HG03575 (cell line): ENCODE results near the gene TSPAN9.

ENCODE experiments used
- ATAC-seq: cut with Tn5 transposase; IDR thresholded peaks from one replicate; pipeline ENCODE4 v1.9.1; 2021; ENCODE audit not compliant: unreplicated experiment, insufficient number of reproducible peaks, low FRiP score; ENCODE audit errors: extremely low read depth

The TSPAN9 gene

GRCh38 chr12:3249081-3249800 lies 172.1 kb downstream of the TSPAN9 start:
- ATAC-seq: no peak

- no peak for ATAC-seq
These were observed 172.9 kb downstream of the TSPAN9 start for GRCh38 chr12:3250034-3250433.

DNA sequence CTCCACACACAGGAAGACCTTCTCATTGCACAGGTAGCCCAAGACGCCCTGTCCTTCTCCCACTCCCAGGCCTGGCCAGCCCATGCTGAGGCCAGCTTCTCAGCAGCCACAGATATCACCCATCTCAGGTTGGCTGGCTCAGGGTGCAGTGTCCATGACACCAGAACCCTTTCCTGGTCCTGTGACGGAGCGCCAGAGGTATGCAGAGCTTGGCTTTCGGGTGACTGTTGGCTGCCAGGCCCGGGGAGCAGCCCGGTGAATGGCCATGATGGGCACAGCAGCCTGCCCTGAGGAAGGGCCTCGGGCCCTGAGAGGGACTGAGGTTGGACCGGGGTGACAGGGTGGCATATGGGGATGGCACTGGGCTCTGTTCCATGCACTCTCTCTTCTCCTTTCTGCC lies 173.4 kb downstream of the TSPAN9 start:
- ATAC-seq: no peak

- no peak for ATAC-seq
These were observed 173.9 kb downstream of the TSPAN9 start for GRCh38 chr12:3251067-3251466.

DNA sequence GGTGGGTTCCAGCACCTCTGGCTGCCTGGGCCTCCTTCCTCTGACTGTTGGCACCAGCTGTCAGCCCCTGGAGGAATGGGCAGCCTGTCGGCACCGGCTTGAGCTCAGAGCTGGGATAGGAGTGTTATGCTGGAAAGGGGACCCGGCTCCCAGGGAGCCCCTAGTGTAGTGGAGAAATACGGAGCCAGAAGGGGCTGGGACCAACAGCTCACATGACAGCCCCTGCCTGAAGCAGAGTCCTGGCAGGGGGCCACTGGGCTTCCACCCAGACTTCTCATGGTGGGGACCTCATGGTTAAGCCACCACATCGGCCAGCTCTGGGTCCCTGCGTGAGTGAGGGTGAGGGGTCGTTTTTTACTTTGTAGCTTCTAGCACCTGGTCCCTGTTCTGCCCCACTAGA lies 174.5 kb downstream of the TSPAN9 start:
- ATAC-seq: no peak

DNA sequence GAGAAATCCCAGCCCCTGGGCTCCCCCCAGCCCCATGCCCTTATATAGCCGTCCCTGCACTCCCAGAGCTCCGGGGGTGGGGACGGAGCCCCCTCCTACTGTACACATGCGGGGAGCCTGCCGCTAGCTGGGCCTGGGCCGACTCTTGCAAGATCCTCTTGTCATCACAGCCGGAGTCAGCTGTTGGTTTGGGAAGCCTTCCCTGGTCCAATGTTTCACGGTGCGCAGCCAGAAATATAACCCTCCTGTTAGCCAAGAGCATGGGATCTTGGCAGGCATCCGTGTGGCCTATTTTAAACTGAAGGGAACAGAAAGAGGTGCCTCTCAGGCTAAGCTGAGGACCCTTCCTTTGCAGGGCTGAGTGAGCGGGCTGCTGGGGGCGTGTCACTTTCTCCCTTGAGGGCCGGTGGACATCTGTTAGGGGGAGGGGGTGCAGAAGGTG lies 175.3 kb downstream of the TSPAN9 start:
- no peak for ATAC-seq

- ATAC-seq: no peak
These were observed 176.6 kb downstream of the TSPAN9 start for GRCh38 chr12:3253682-3254275.

DNA sequence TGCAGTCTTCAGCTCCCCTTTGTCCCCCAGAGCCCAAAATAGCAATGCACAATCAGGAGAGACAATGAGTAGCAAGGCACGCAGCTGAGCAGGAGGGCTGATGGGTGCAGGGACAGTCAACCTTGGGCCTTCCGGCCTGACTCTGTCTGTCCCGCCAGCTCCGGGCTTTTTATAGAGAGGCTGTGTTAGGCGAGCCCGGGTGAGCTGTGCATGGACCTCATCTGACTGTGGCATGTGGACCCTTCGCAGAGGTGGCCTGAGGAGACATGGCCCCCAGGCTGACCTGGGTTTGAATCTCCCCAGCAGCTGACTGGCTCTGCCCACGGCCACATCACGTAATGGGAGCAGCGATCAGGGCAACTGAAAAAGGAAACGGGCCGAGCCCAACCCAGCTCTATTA lies 177.9 kb downstream of the TSPAN9 start:
- no peak for ATAC-seq

DNA sequence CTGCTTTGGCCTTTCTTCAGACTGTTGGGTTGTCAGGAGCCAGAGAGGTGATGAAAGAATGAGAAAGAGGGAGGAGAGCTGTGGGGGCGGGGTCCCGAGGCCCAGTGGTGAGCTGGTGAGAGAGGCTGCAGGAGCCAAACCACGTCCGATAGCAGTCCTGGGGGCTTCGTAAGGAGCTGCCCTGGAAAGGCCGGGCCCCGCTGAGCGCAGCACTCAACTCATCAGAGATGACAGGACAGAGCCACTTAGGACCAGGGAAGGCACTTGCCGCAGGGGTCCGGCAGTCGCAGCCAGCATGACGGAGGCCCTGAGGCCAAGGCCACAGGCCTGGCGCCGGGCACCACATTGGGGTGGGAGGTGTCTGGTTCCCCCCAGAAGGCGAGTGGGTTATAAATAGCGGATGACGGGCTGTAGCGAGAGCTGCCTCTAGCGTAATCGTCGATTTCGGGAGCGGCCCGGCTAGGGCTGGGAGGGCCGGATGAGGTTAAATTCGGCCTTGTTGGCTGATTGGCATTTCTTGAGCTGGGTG lies 179.0 kb downstream of the TSPAN9 start:
- ATAC-seq: no peak

DNA sequence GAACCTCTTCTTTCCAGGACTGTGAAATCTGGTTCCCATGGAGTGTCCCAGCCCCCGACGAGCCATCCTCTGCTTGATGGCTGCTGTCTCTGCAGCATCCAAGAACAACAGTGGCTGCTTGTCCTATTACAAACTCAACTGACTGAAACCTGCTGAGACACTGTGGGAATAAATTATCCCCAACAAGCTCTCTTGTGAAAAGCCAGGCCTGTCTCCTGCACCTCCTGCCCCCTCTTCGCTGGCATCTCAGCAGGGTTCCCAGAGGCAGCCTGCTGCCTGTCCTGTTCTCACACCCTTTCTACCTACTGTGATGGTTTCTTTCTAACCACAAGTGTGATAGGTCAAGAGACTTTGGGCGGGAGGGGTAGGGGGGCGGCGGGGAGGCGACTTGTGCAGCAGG lies 180.2 kb downstream of the TSPAN9 start:
- no peak for ATAC-seq

GRCh38 chr12:3259973-3260372 lies 182.8 kb downstream of the TSPAN9 start:
- no peak for ATAC-seq

DNA sequence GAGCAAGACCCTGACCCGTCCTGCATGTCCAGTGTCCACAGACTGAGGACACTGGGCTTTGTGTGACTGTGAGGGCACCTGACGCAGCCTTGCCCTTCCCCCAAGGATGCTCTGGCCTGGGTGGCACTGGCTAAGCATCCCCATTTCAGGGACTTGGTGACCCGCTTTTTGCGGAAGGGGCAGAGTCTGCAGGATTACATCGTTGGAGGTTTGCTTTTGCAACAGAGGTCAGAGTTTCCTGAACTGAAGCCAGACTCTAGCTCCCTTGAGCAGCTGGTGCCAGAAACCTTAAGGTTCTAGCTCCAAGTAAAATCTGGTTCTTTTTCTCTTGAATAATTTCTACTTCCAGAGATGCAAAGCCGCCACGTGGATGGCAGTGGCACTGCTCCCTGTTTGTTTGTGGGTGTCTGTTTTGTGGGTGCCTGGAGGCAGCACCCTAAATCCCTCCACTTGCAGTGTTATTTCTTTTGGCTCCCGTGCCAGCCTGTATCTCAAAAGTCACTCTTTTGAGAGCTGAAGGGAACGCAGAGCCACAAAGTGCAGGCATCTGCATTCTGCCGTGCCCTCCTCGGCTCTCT lies 184.7 kb downstream of the TSPAN9 start:
- no peak for ATAC-seq

- ATAC-seq: no peak
These were observed 185.3 kb downstream of the TSPAN9 start for GRCh38 chr12:3262470-3262869.

- ATAC-seq: no peak
These were observed 186.1 kb downstream of the TSPAN9 start for GRCh38 chr12:3263282-3263681.

GRCh38 chr12:3263939-3264922 lies 187.1 kb downstream of the TSPAN9 start:
- ATAC-seq: no peak

- no peak for ATAC-seq
These were observed 188.2 kb downstream of the TSPAN9 start for GRCh38 chr12:3265406-3265805.

- no peak for ATAC-seq
These were observed 189.5 kb downstream of the TSPAN9 start for GRCh38 chr12:3266638-3267037.

DNA sequence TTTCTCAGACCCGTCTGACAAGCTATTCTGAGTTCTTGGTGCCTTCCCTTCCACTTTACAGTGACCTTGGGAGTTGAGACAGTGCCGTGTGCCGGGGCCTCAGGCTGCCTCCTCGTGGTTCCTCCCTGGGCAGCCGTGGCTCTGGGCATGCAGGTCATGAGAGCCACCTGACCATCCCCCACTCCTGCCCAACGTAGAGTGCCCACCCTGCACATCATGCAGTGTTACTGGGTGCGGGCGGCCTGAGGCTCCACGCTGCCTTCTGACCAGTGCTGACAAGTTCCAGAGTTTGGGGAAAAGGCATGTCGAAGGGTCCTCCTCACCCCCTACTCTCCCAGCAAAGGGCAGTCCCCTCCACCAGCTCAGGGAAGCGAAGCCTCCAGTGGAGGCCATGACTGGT lies 190.5 kb downstream of the TSPAN9 start:
- no peak for ATAC-seq

DNA sequence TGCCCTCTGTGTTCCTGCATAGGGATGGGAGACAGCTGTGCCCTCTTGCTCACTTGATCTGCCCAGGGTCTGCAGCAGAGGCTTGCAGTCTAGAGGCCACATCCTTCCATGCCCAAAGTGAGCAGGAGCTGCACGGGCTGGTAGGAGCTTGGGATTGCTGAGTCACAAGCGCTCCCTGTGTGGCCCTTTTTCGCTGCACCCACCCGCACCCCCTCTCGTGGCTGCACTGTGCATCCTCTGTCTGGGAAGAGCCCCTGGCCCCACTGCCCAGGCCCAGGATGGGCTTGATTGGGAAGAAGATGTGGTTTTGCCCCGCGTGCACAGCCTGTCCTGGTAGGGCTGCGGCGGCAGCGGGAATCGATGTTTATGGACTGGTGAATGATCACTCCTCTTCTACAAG lies 192.4 kb downstream of the TSPAN9 start:
- ATAC-seq: no peak
